T47D (cell line): ENCODE measurements around the gene MAP3K21.
A peak's percentile ranks its signal among the peaks of the same experiment; 100 is the strongest.

ENCODE experiments used
- DNase-seq, 2 experiments: peaks; one replicate each; pipeline versions ENCODE4 v3.0.0 to v3.0.0-alpha.2; 2011 to 2012; ENCODE audit warnings: low read depth in 1 of 2, low spot score in 1 of 2
- JUND ChIP-seq: IDR thresholded peaks from 2 replicates; pipeline ENCODE4 v1.6.1; 2012; ENCODE audit warnings: low read depth
- in situ Hi-C: cut with HindIII; loops from 2 replicates; pipeline ENCODE4 v1.10.0; 2016; ENCODE audit warnings: low sequenced_read_pairs, low pct_unique_long_range_greater_than_20kb

MAP3K21 gene

GRCh38 chr1:233354983-233355382 is 27.5 kb downstream of the MAP3K21 start:
- no peak for TF ChIP-seq JUND
- no peak for DNase-seq
- in situ Hi-C loops, result no loop called here

GRCh38 chr1:233355841-233356704 is 28.5 kb downstream of the MAP3K21 start:
- TF ChIP-seq JUND, result no peak
- no peak for DNase-seq
- in situ Hi-C loops, result no loop called here

- no peak for TF ChIP-seq JUND
- in situ Hi-C loops, result no loop called here
- DNase-seq, result no peak
Observed at GRCh38 chr1:233356705-233356987, 29.1 kb downstream of the MAP3K21 start.

DNA sequence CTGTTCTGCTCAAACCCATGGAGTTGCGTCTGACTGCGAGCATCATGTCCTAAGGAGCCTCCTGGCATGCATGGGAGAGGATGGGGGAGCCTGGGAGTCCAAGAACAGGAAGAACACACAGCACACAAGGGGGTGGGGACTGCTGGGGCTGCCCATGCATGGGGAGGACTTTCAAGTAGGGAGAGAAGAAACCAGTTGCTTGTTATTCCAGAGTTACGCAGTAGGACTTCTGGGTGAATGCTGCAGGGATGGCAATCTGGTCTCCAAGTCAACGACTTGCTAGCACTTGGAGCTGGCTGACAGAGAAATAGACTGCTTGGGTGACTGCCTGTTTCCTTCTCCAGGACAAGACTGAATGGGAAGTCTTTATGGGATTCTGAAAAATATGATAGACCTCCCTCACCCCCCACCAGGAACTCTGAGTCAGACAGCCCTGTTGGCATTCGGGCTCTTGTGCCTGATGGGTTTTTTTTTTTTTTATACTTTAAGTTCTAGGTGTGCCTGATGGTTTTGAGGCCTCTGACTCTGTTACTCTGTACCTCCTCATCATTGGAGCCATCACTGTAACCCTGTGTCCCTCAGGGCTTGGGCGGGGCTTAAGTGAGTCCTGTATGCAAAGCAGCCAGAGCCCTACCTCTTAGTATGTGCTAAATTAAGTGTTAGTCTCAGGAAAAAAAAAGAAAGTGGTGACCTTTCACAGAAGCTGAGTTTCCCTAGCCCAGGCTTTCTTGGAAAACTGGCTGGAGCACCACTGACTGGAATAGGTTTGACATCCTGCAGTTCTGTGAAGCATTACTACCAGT is 30.3 kb downstream of the MAP3K21 start:
- in situ Hi-C loops, result no loop called here
- TF ChIP-seq JUND, result no peak
- DNase-seq, result no peak

DNA sequence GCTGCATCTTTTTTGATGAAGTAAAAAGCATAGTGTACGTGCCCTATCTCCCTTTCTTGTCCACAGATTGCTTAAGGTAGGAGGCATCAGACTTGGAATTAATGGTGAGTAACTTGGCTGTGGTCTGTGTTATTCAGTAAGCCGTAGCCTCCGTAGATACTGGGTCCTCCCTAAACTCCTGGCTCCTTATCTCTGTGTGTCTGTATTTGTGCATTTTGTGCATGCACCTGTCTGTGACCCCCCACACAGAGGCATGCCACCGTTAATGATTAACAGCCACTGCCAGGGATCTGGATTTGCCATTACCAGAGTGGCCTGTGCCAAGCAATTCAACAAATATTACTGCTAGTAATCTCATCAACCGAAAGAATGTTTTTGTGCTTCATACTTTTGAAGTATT is 31.9 kb downstream of the MAP3K21 start:
- no peak for TF ChIP-seq JUND
- in situ Hi-C loops, result no loop called here
- no peak for DNase-seq

GRCh38 chr1:233359905-233360304 is 32.4 kb downstream of the MAP3K21 start:
- in situ Hi-C loops, result no loop called here
- DNase-seq, result no peak
- TF ChIP-seq JUND, result no peak

DNA sequence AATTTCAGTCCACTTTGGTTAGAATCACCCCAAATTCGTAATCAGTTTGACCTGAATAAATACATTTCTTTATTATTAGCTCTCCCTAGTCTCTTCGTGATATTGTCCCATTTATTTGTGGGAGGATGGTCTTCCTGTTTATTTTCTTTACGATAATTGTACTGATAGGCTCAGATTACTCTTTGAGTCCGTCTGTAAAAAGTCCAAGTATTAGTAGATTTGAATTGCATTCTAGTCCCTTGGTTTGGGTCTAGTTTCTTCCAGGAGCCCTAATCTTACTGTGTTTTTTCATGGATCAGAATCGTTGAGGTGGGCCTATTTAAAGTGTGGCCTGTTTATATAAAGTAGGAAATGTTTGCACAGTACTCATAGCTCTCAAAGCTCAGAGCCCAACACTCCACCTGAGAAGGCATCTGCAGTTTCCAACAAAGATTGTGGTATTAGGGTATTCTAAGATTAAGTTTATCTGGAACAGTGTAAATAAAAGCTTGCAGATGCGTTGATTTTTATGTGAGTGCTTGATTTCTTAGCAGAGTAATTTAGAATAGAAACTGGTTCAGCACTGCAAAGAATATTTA is 33.1 kb downstream of the MAP3K21 start:
- no peak for DNase-seq

GRCh38 chr1:233361876-233362275 is 34.4 kb downstream of the MAP3K21 start:
- in situ Hi-C loops, result no loop called here
- TF ChIP-seq JUND, result no peak
- no peak for DNase-seq

More for the DNA sequence above, 33.1 kb downstream of the MAP3K21 start:
- in situ Hi-C loops, result no loop called here
- TF ChIP-seq JUND, result no peak

GRCh38 chr1:233362743-233363142 is 35.2 kb downstream of the MAP3K21 start:
- no peak for TF ChIP-seq JUND
- DNase-seq, result no peak
- in situ Hi-C loops, result no loop called here

GRCh38 chr1:233364026-233364425 is 36.5 kb downstream of the MAP3K21 start:
- TF ChIP-seq JUND, result no peak
- DNase-seq, result no peak
- in situ Hi-C loops, result no loop called here

- peak; percentile 20 to 26 for DNase-seq
- in situ Hi-C loops, result no loop called here
- no peak for TF ChIP-seq JUND
Observed at GRCh38 chr1:233364695-233365539, 37.4 kb downstream of the MAP3K21 start.

DNA sequence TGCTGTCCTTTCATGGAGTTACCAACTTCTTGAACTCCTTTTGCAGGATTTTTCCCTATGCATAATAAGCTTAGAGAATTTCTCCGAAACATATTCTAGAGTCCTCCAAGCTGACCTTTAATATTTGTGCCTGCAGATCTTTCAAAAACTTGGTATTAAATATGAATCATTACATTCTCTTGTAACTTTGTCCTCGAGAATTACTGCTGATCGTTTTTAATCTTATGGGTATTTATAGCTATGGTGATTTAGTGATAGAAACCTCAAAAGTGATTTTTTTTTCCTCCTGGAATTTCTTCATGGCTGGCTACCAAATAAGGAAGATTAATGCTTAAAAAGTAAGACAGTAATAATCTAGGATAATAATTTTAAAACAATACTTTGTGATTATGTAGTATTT is 39.1 kb downstream of the MAP3K21 start:
- TF ChIP-seq JUND, result no peak
- in situ Hi-C loops, result no loop called here
- no peak for DNase-seq
